Astrocyte (in vitro differentiated cells and primary cell): ENCODE results near the gene DGKB. TPM values are rescaled to one million over a fixed set of nuclear protein-coding genes. Genes with fewer than 3 reads are reported as not detected.

ENCODE experiments used
- DNase-seq: peaks from one replicate; pipeline ENCODE4 v3.0.0-alpha.2; 2010; ENCODE audit warnings: low read depth
- FAIRE-seq: peaks from 2 replicates; lab custom pipeline; 2011; peaks lifted over from hg19 to GRCh38; lab: Jason Lieb, UNC
- H2AFZ ChIP-seq: 2 replicates; pipeline ENCODE4 v1.6.0; 2012; ENCODE audit warnings: low read depth, low read length, inconsistent platforms
- H3K27ac ChIP-seq: 2 replicates; pipeline ENCODE4 v1.5.1; 2011; ENCODE audit warnings: low read depth, low read length, inconsistent platforms
- H3K27me3 ChIP-seq: 2 replicates; pipeline ENCODE4 v1.6.0; 2011; ENCODE audit warnings: low read length, inconsistent platforms; ENCODE audit not compliant: insufficient read depth
- H3K36me3 ChIP-seq: 2 replicates; pipeline ENCODE4 v1.5.1; 2011; ENCODE audit warnings: low read length, inconsistent platforms; ENCODE audit not compliant: insufficient read depth
- H3K4me1 ChIP-seq: 2 replicates; pipeline ENCODE4 v1.5.1; 2011; ENCODE audit warnings: low read length, inconsistent platforms; ENCODE audit not compliant: insufficient read depth
- H3K4me2 ChIP-seq: 2 replicates; pipeline ENCODE4 v1.6.0; 2012; ENCODE audit warnings: low read length, inconsistent platforms
- H3K4me3 ChIP-seq: 2 replicates; pipeline ENCODE4 v1.5.1; 2011; ENCODE audit warnings: low read depth, mild to moderate bottlenecking, low read length, inconsistent platforms; ENCODE audit not compliant: insufficient read depth
- H3K79me2 ChIP-seq: 2 replicates; pipeline ENCODE4 v1.6.0; 2012; ENCODE audit warnings: mild to moderate bottlenecking, low read length, inconsistent platforms; ENCODE audit not compliant: insufficient read depth
- H3K9ac ChIP-seq: 2 replicates; pipeline ENCODE4 v1.6.0; 2012; ENCODE audit warnings: mild to moderate bottlenecking, low read length, inconsistent platforms
- H3K9me3 ChIP-seq: 2 replicates; pipeline ENCODE4 v1.5.1; 2012; ENCODE audit warnings: low read depth, mild to moderate bottlenecking, low read length, inconsistent platforms; ENCODE audit not compliant: insufficient read depth
- H4K20me1 ChIP-seq: 2 replicates; pipeline ENCODE4 v1.6.0; 2012; ENCODE audit warnings: low read length, inconsistent platforms; ENCODE audit not compliant: insufficient read depth
- H3K27ac Mint-ChIP-seq: one replicate; pipeline ENCODE4 v1.8.0; 2021; ENCODE audit warnings: mild to moderate bottlenecking, mixed read lengths; ENCODE audit not compliant: unreplicated experiment
- H3K27me3 Mint-ChIP-seq: one replicate; pipeline ENCODE4 v1.8.0; 2021; ENCODE audit warnings: low read depth, mixed read lengths; ENCODE audit not compliant: unreplicated experiment
- H3K36me3 Mint-ChIP-seq: one replicate; pipeline ENCODE4 v1.8.0; 2021; ENCODE audit warnings: low read depth, mixed read lengths; ENCODE audit not compliant: unreplicated experiment
- H3K4me1 Mint-ChIP-seq: one replicate; pipeline ENCODE4 v1.8.0; 2021; ENCODE audit warnings: low read depth, mixed read lengths; ENCODE audit not compliant: unreplicated experiment
- H3K4me3 Mint-ChIP-seq: one replicate; pipeline ENCODE4 v1.8.0; 2021; ENCODE audit warnings: mild to moderate bottlenecking, moderate library complexity, mixed read lengths; ENCODE audit not compliant: unreplicated experiment
- H3K9me3 Mint-ChIP-seq: one replicate; pipeline ENCODE4 v1.8.0; 2021; ENCODE audit warnings: mild to moderate bottlenecking, mixed read lengths; ENCODE audit not compliant: unreplicated experiment
- EZH2 ChIP-seq: IDR thresholded peaks from 2 replicates; pipeline ENCODE4 v1.6.1; 2012; ENCODE audit warnings: mild to moderate bottlenecking, low read length, inconsistent platforms; ENCODE audit not compliant: insufficient read depth
- total RNA-seq: library from RNA; stranded (reverse); gene quantifications from 2 replicates; pipeline ENCODE4 v1.2.1, GENCODE V29; 2021
- TF ChIP-seq, protein P1 (sequence below): IDR thresholded peaks from 2 replicates; pipeline ENCODE4 v1.5.1; 2011; ENCODE audit warnings: low read depth, mild to moderate bottlenecking, inconsistent platforms, low read length, moderate library complexity; ENCODE audit not compliant: insufficient read depth

DGKB gene
- total RNA-seq, 1 donor from 2014 or later = 0.39 TPM

DNA sequence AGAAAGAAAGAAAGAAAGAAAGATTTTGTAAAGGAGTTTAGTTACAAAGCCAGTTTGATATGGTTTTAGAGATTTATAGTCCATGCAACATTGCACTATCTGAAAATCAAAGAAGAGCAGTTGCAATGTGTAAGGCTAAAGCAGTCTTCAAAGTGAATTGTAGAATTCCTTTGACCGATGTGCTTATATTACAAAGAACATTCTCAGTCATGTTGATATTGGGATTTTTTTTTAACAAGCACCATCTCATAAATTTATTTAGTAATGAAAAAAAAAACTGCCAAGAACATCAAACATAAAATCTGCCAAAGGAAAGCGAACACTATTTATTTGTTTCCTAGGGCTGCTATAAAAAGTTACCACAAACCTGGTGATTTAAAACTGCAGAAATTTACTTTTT lies 133.3 kb downstream of the DGKB start:
- Mint-ChIP-seq H3K27ac (no peak overlapping the region), H3K4me1 (peaks cover 6% of the 10 kb centered on the region), H3K36me3 (no peaks in the 10 kb centered on the region), H3K27me3 (no peaks in the 10 kb centered on the region), H3K9me3 (no peaks in the 10 kb centered on the region), H3K4me3 (no peak overlapping the region)
- H3K4me2 ChIP-seq = no peak overlapping the region
- H2AFZ ChIP-seq = no peak overlapping the region
- H3K4me1 ChIP-seq = no peaks in the 10 kb centered on the region
- FAIRE-seq (no peak), DNase-seq (no peak)
- H3K9me3 ChIP-seq = no peaks in the 10 kb centered on the region
- H3K79me2 ChIP-seq = no peaks in the 10 kb centered on the region
- H3K27me3 ChIP-seq = no peaks in the 10 kb centered on the region
- TF ChIP-seq, protein P1, sequence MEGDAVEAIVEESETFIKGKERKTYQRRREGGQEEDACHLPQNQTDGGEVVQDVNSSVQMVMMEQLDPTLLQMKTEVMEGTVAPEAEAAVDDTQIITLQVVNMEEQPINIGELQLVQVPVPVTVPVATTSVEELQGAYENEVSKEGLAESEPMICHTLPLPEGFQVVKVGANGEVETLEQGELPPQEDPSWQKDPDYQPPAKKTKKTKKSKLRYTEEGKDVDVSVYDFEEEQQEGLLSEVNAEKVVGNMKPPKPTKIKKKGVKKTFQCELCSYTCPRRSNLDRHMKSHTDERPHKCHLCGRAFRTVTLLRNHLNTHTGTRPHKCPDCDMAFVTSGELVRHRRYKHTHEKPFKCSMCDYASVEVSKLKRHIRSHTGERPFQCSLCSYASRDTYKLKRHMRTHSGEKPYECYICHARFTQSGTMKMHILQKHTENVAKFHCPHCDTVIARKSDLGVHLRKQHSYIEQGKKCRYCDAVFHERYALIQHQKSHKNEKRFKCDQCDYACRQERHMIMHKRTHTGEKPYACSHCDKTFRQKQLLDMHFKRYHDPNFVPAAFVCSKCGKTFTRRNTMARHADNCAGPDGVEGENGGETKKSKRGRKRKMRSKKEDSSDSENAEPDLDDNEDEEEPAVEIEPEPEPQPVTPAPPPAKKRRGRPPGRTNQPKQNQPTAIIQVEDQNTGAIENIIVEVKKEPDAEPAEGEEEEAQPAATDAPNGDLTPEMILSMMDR = no peak
- no peak for TF ChIP-seq EZH2
- no peaks in the 10 kb centered on the region for H4K20me1 ChIP-seq
- H3K36me3 ChIP-seq = no peaks in the 10 kb centered on the region
- H3K4me3 ChIP-seq = no peak overlapping the region
- H3K27ac ChIP-seq = no peak overlapping the region
- no peak overlapping the region for H3K9ac ChIP-seq

DNA sequence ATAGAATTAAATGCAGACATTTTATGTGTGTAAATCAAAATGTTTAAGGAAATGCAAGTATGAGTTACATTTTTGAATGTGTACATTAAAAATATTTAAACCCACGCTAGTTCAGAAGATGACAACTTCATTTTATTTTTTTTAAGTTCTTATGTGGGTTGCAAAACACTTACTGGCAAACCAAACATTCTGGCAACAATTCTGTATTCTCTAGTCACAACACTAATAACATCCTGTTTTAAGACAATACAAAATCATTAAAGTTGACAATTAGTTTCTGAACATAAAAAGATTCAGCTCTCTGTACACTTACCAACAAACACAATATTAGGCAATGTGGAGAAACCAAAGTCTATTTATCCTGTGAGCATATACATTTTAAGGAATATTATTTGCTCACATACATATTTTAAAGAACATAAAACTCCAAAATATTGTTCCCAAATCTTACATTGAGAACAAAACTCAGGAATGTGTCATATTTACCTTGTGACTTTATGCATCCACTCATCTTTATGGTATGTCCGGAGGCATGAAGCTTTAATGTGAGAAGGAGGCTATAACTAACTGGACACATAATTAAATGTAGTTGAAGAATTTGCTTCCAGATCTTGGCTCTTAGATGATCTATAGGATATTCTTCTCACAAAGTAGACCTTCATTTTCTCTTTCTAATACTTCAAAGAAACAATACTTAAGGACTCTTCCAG lies 134.7 kb downstream of the DGKB start:
- Mint-ChIP-seq H3K9me3 (no peaks in the 10 kb centered on the region), H3K27ac (no peak overlapping the region), H3K4me3 (no peak overlapping the region), H3K36me3 (no peaks in the 10 kb centered on the region), H3K27me3 (no peaks in the 10 kb centered on the region), H3K4me1 (peaks cover 6% of the 10 kb centered on the region)
- no peaks in the 10 kb centered on the region for H4K20me1 ChIP-seq
- H3K79me2 ChIP-seq = no peaks in the 10 kb centered on the region
- FAIRE-seq = no peak
- TF ChIP-seq, protein P1 = no peak
- no peak for TF ChIP-seq EZH2
- H3K27me3 ChIP-seq = no peaks in the 10 kb centered on the region
- no peak for DNase-seq
- no peaks in the 10 kb centered on the region for H3K4me1 ChIP-seq
- H3K4me2 ChIP-seq = no peak overlapping the region
- H3K36me3 ChIP-seq = no peaks in the 10 kb centered on the region
- H3K9ac ChIP-seq = no peak overlapping the region
- H3K9me3 ChIP-seq = no peaks in the 10 kb centered on the region
- no peak overlapping the region for H3K27ac ChIP-seq
- H3K4me3 ChIP-seq = no peak overlapping the region
- no peak overlapping the region for H2AFZ ChIP-seq

DNA sequence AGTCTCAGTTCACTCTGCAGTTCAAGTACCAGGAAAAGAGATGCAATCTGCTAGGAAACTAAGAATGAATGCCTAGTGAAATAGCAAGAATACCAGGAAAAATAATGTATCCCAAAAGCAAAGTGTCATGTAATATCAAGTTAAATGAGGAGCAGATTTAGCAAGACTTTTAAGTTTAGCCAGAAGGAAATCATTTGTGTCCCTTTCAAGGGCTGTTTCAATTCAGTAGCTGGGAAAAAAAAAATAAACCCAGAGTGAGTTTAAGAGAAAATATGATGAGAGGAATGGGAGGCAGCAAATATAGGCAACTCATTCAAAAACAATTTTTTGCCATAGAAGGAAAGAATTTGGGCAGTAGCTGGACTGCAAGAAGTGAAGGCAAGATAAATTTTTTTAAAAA lies 135.8 kb downstream of the DGKB start:
- Mint-ChIP-seq H3K36me3 (no peaks in the 10 kb centered on the region), H3K27ac (no peak overlapping the region), H3K4me1 (peaks cover 8% of the 10 kb centered on the region), H3K9me3 (no peaks in the 10 kb centered on the region), H3K27me3 (no peaks in the 10 kb centered on the region), H3K4me3 (no peak overlapping the region)
- no peaks in the 10 kb centered on the region for H3K9me3 ChIP-seq
- FAIRE-seq = no peak
- no peak overlapping the region for H3K9ac ChIP-seq
- no peak overlapping the region for H3K27ac ChIP-seq
- H3K36me3 ChIP-seq = no peaks in the 10 kb centered on the region
- TF ChIP-seq, protein P1 = no peak
- TF ChIP-seq EZH2 = no peak
- no peak overlapping the region for H3K4me2 ChIP-seq
- peak; percentile 12 for DNase-seq
- H4K20me1 ChIP-seq = no peaks in the 10 kb centered on the region
- H3K79me2 ChIP-seq = no peaks in the 10 kb centered on the region
- no peaks in the 10 kb centered on the region for H3K27me3 ChIP-seq
- H3K4me3 ChIP-seq = no peak overlapping the region
- no peak overlapping the region for H2AFZ ChIP-seq
- peaks cover 2% of the 10 kb centered on the region for H3K4me1 ChIP-seq
